ENCODE measurements around the gene PABPC3.

The PABPC3 gene

DNA sequence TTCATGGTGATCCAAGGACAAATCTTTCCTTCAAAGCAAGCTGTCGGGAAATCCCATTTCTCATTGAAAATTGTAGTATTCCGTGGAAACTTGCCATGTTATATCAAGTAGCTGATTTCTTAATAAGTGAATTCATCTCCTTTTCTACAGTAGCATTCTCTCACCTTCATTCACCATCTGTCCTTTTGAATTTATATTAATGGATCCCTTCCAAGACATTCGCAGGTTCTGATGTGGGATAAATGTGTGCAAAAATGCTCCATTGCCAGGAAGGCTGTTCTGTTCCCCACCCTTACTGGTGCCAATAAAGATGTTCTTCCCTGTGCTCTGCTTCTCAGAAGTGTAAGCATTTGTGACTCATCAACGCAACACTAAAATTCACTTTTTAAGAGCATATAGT, 40.0 kb downstream of the PABPC3 start:
- Mint-ChIP-seq H3K27ac (no peak overlapping the region), H3K9me3 (no peaks in the 10 kb centered on the region), H3K36me3 (no peaks in the 10 kb centered on the region), H3K4me3 (no peak overlapping the region), H3K4me1 (no peaks in the 10 kb centered on the region)
- no peak for ATAC-seq
- no peak for DNase-seq (ENCODE audit: low spot score in 2 of 2)

DNA sequence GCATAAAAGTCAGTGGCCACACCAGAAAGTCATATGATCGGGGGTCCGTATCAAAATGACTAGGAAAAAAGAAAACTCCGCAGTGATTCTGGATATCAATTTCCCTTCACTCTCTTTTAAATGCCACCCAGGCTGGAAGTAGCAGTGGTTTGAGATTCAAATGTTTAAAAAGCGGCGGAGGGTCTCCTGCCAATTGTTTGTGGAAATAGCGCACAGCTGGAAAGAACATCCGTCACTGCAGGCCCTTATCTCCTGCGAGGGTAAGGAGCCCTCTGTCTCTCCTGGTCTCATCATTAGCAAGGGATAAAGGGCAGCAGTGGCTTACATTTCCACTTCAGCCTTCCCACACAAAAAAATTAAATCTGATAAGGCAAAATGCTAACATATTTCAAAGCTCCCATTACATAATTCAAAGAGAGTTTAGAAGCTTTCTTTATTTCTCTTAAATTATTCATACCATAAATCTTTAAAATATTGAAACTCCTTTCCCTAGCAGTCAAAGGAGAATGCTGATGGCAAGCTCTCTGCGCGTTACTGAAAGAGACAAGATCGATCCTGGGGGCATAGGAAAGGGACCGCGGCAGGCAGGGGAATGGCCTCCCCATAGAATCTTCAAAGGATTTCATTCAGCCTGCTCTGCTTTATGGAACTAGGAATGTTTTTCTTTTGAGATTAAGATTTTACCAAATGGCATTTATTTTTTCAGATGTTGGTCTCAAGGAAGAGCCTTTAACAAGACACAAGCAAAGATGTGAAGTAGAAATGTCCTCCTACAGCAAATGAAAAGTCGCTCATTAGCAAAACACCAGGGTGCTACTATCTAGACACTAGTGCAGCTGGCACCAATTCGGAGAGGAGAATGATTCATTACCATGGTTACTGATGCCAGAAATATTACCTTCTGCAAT, 41.2 kb downstream of the PABPC3 start:
- ATAC-seq (no peak), DNase-seq (ENCODE audit: low spot score in 2 of 2) (peak in 1 of 2 donors; percentile 33)
- H3K36me3 Mint-ChIP-seq, result no peaks in the 10 kb centered on the region
- H3K27ac Mint-ChIP-seq, result no peak overlapping the region
- H3K4me1 Mint-ChIP-seq, result no peaks in the 10 kb centered on the region
- no peak overlapping the region for H3K4me3 Mint-ChIP-seq
- H3K9me3 Mint-ChIP-seq, result no peaks in the 10 kb centered on the region

DNA sequence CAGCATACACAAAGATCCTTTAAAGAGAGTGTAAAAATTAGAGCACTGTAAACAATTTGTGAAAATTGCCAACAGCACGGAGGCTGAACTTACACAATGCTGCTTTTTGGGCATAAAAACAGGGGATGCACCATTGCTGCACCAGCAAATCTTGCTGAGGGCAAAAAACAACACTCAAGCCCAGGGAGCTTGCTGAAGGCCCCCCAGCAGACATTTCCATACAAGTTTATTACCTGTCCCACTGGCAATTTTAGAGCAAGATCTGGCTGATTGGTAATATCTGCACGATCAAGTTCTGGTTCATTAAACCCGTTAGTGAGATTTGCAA, 41.8 kb downstream of the PABPC3 start:
- DNase-seq (ENCODE audit: low spot score in 2 of 2) (no peak), ATAC-seq (no peak)
- H3K9me3 Mint-ChIP-seq, result no peaks in the 10 kb centered on the region
- H3K4me3 Mint-ChIP-seq, result no peak overlapping the region
- no peak overlapping the region for H3K27ac Mint-ChIP-seq
- no peaks in the 10 kb centered on the region for H3K36me3 Mint-ChIP-seq
- no peaks in the 10 kb centered on the region for H3K4me1 Mint-ChIP-seq

DNA sequence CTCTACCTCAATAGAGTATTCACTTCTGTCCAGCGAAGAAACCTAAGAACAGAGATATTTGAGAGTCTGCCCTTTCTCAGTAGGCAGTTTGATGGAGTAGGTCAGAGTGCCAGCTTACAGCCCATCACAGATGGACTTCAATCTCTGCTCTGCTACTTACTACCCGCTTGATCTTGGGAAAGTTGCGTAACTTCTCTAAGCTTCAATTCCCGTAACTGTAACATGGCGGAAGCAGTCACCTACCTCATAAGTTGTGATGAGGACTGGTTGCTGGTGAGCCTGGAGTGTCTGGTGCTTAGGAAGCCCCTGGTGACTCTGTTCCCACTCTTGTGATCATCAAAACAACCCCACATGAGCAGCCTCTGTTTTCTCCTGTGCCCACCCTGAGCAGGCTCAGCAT, 45.1 kb downstream of the PABPC3 start:
- no peak for DNase-seq (ENCODE audit: low spot score in 2 of 2)
- H3K9me3 Mint-ChIP-seq, result no peaks in the 10 kb centered on the region
- H3K27ac Mint-ChIP-seq, result no peak overlapping the region
- ATAC-seq, result no peak
- no peak overlapping the region for H3K4me3 Mint-ChIP-seq
- H3K4me1 Mint-ChIP-seq, result no peaks in the 10 kb centered on the region
- H3K36me3 Mint-ChIP-seq, result no peaks in the 10 kb centered on the region

- no peak overlapping the region for H3K27ac Mint-ChIP-seq
- DNase-seq (ENCODE audit: low spot score in 2 of 2) (no peak), ATAC-seq (no peak)
- H3K36me3 Mint-ChIP-seq, result no peaks in the 10 kb centered on the region
- H3K4me3 Mint-ChIP-seq, result no peak overlapping the region
- H3K9me3 Mint-ChIP-seq, result no peaks in the 10 kb centered on the region
- H3K4me1 Mint-ChIP-seq, result no peaks in the 10 kb centered on the region
Observed at GRCh38 chr13:25143706-25144105, 47.8 kb downstream of the PABPC3 start.

- Mint-ChIP-seq H3K27ac (no peak overlapping the region), H3K4me3 (no peak overlapping the region), H3K9me3 (no peaks in the 10 kb centered on the region), H3K4me1 (no peaks in the 10 kb centered on the region), H3K36me3 (no peaks in the 10 kb centered on the region)
- ATAC-seq (peak; percentile 55), DNase-seq (ENCODE audit: low spot score in 2 of 2) (no peak)
Observed at GRCh38 chr13:25147638-25148401, 51.9 kb downstream of the PABPC3 start.

DNA sequence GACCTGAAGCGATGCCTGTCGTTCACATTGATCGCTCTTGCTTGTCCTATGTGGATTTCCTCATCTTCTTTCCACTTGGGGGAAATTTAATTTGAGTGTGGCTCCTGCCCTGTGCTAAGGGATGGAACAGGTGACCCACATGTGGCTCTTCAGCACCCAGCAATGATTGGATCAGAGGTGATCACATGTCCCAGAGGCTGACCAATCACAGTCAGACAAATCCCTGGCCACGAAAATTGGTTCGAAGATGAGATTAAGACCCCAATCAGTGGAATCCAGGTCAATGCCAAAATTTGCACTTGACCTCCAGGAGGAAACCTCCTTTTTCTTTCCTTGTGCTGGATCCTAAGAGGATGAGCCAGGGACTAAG, 52.5 kb downstream of the PABPC3 start:
- no peaks in the 10 kb centered on the region for H3K9me3 Mint-ChIP-seq
- no peaks in the 10 kb centered on the region for H3K4me1 Mint-ChIP-seq
- no peaks in the 10 kb centered on the region for H3K36me3 Mint-ChIP-seq
- H3K27ac Mint-ChIP-seq, result no peak overlapping the region
- no peak for DNase-seq (ENCODE audit: low spot score in 2 of 2)
- ATAC-seq, result no peak
- no peak overlapping the region for H3K4me3 Mint-ChIP-seq
